Right renal cortex interstitium (tissue), 3 donors: ENCODE data around the gene SLC4A7. TPM values are rescaled to one million over a fixed set of nuclear protein-coding genes. Genes with fewer than 3 reads are reported as not detected.
"Not testable (repeated sequence)": the region's sequence is repeated elsewhere in the genome, so short reads cannot be mapped to it uniquely, and the experiment has no call there.

Source experiments
- DNase-seq, 3 donors: peaks; one replicate each; pipeline ENCODE4 v3.0.0-alpha.2; 2013; ENCODE audit warnings: low read depth in 3 of 3, low spot score in 2 of 3
- polyA plus RNA-seq, 3 donors: library from polyadenylated mRNA; unstranded; fragments of 120-200 nt; gene quantifications; one replicate each; pipeline ENCODE4 v1.2.1, GENCODE V29; 2013; ENCODE audit not compliant: insufficient read length in 3 of 3

SLC4A7 gene
- polyA plus RNA-seq, 3 donors, result 21.6 to 25.2 (median 24.9) TPM

DNA sequence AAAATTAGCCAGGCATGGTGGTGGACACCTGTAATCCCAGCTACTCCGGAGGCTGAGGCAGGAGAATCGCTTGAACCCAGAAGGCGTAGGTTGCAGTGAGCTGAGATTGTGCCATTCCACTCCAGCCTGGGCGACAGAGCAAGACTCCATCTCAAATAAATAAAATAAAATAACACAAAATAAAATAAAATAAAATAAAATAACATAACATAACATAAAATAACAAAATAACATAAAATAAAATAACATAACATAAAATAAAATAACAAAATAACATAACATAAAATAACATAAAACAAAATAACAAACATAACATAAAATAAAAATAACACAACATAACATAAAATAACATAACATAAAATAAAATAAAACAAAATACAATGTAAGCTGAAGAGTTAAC lies 45.8 kb downstream of the SLC4A7 start:
- not testable (repeated sequence) for DNase-seq

DNA sequence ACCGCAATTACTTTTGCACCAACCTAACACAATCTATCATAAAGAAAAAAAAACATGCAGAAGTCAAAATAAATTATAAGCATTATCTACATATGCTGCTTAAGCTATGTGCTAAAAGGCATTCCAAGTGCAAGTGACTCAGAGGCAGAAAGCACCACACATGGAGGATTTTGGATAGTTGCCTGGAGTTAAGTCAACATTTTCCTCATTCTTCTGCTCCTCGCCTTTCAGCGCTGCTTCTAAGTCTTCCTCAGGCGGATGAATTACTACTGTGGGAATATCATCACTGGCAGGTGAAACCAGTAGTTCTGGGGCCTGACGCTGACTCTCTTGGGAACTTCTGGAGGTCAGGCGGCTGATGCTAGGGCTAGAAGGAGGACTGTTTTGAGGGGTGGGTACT lies 53.1 kb downstream of the SLC4A7 start:
- peak in 2 of 3 donors; percentile 21 to 23 for DNase-seq

DNA sequence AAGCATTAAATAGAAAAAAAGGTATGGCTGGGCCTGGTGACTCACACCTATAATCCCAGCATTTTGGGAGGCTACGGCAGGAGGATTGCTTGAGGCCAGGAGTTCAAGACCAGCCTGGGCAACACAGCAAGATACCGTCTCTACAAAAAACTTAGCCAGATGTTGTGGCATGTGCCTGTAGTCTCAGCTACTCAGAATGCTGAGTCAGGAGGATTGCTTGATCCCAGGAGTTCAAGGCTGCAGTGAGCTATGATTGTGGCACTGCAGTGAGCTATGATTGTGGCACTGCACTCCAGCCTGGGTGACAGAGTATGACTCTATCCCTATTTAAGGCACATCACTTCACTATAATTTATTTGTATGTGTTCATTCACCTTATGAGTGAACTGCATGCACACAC lies 54.3 kb downstream of the SLC4A7 start:
- no peak for DNase-seq

DNA sequence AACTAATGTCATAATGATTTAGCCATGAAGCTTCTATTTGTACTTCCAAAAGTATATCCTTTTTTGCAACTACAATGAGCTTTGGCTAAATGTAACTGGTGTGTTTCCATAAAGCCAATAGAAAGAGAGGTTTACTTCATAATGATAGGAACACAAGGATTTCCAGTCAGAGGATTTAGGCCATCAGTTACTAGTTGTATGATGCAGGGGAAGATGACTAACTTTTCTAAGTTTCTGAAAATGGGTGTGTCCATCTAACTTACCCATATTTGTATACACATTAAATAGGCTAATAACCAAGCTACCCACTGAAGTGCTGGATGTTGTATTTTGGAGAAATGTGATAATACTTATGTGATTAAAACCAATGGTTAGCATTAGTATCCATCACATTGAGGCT lies 55.7 kb downstream of the SLC4A7 start:
- DNase-seq, result no peak

DNA sequence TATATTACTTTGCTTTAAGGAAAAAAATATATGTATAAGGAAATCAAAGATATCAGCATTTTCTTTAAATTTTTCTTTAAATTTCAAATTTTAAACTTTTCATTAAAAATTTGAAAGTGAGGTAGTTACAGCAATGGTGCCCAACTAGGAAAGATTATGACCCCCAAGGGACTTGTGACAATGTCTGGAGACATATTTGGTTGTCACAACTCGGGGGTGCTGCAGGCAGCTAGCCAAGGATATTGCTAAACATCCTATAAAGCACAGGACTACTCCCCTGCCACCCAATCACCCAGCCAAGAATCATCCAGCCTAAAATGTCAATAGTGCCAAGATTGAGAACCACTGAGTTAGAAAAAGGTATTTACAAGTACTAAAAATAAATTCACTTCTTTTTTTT lies 57.3 kb downstream of the SLC4A7 start:
- no peak for DNase-seq

DNA sequence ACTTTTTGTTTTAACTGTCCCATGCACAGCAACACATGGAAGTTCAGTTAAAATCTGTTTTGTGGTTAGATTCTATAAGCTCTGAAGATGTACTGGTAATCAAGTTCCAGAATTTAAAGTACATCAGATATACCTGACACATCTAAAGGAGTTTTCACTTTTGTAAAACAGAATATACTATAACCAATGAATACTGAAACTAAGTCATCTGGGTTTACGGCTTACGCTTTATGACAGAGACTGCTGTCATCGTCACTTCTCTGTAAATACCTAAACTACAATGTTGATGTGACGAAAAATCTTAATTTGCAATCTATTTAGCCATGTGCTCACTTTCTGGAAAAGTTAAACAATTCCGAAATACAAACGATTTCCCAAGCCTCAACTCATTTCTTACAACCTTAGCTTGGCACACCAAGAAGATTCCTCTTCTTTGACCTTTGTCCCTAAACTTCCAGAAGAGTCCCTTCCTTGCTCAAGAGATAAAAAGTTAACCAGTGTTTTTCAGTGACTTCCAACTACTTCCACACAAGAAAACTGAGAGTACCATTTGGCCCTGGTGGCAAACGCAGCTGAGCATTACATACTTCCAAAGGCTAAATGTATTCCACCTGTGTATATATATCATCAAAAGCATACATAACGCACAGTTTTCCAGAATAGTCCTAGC lies 58.2 kb downstream of the SLC4A7 start:
- DNase-seq, result no peak

DNA sequence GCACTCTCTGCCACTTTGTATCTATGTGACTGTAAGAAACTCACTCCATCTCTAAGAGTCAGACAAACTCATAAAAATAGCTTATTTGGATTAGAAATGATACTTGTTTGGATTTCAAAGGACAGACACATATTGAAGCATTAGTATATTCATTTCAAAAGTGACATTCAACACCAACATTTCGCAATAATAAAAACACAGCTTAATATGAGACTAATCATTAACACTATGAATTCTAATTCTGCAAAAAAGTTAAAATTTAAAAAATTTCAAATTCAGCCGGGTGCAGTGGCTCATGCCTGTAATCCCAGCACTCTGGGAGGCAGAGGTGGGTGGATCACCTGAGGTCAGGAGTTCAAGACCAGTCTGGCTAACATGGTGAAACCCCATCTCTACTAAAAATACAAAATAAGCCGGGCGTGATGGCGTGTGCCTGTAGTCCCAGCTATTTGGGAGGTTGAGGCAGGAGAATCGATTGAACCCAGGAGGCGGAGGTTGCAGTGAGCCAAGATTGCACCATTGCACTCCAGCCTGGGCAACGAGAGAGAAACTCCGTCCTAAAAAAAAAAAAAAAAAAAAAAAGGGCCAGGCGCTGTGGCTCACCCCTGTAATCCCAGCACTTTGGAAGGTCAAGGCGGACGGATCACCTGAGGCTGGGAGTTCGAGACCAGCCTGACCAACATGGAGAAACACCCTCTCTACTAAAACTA lies 59.2 kb downstream of the SLC4A7 start:
- not testable (repeated sequence) for DNase-seq

DNA sequence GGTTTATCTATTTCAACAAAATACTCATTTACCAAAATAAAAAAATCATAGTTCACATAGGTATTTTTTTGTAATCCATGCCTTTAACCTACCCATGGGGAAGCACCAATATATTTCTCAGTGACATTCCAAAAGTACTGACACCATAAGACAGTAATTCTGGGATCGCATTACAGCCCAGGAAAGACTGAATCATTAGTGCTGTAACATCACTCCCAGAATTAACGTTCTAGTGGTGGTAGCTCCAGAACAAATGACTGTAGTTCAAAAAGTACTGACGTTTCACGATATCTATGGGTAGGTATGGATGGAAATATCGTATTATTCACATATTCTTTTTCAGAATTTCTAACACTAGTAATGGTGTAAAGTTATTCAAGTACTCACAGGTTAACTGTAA lies 60.7 kb downstream of the SLC4A7 start:
- no peak for DNase-seq

DNA sequence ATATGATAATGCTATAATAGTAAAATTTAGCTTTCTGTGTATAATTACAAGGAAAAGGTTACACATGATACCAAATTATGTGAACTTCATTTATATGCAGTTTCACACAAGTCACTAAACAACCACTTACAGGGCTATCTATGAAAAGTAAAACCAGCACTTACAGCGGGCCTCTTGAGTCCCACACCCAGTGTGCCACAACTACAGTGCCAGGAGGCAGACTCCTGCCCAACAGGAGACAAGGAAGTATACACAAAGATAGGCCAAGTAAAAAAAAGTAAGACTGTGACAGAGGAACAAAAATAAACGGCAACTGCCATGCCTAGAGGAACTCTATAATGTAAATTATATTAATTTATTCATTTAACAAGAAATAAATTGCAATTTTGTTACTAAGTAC lies 61.6 kb downstream of the SLC4A7 start:
- no peak for DNase-seq

DNA sequence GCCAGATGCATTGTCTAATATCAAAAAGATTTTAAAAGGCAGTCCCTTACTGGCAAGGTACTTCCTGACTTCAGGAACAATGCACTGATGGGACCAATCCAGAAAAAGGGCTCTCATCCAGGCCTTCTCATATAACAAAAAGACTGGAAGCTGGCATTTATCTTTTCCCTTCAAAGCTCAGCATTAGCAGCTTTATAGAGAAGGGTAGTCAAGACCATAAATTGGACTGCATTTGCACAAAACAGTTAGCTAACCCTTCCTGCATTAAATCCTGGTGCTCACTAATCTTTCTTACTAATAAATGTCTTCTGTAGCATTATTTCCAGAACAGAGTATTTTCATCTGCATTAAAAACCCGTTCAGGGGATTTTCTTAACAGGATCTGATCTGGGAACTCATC lies 69.0 kb downstream of the SLC4A7 start:
- no peak for DNase-seq

DNA sequence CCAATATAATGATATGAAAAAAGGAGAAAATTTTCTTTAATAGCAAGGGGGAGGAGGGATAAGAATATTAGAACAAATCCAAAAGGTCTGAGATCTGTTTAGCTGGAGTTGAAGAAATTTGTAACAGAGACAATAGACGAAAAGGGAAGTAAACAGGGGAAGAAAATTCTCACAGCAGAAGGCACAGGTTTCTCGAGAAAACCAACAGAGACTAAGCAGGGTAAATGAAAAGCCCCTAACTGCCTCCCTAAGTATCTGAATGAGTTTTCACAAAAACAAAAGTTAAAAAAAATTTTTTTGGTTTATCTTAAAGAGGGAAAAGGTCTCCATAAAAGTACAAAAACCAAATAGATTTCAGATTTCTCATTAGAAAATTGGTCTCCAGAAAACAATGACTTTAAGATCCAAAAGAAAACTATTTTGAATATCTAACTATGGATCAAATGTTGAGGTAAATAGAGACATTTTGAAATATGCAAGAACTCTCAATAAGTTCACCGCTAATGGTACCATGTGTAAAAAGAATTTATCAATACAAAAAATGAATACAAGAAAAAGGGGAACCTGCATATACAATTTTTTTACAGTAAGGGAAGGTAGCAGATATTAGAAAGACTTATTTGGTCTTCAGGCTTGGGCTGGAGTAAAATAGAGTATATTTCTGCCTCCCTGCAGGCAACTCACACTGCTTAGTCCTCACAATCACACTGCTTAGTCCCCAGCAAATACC lies 91.1 kb downstream of the SLC4A7 start:
- no peak for DNase-seq

DNA sequence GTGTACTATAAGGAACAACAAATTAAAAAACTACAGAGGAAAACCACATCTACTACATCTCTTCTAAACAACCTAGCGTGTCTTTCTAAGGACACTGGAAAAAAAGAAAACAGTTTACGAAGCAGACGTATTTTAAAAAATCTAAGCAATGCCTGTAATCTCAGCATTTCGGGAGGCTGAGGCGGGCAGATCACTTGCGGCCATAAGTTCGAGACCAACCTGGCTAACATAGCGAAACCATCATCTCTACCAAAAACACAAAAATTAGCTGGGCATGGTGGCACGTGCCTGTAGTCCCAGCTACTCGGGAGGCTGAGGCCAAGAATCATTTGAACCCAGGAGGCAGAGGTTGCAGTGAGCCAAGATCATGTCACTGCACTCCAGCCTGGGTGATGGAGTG lies 91.8 kb downstream of the SLC4A7 start:
- not testable (repeated sequence) for DNase-seq

DNA sequence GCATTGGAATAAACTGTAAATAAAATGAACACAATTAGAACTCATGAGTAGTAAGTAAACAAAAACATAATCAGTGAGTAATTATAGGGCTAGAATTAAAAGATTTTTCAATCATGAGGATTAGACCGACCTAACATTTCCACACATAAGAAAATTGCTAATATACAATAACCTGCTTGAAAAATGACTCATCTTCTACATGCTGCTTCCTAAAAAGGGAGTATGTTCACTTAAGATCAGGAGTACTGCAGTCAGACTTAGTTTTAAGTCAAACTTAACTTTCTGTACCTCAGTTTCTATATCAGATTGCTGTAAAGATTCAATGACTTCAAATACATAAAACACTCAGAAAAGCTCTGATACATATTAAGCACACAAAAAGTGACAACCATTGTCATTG lies 92.4 kb downstream of the SLC4A7 start:
- no peak for DNase-seq

DNA sequence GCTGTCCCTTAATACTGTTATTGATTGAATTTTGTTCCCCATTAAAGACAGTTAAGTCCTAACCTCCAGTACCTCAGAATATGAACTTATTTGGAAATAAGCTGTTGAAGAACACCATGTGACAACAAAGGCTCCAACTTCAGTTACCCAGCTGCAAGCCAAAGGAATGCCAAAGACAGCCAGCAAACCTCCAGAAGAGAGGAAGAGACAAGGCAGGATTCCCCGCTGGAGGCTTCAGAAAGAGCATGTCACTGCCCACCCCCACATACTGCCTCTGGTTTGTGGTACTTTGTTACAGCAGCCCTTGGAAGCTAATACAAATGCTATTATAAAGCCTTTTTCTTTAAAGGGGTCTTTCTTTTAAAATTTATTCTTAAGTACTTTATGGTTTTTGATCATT lies 96.6 kb downstream of the SLC4A7 start:
- DNase-seq, result no peak

DNA sequence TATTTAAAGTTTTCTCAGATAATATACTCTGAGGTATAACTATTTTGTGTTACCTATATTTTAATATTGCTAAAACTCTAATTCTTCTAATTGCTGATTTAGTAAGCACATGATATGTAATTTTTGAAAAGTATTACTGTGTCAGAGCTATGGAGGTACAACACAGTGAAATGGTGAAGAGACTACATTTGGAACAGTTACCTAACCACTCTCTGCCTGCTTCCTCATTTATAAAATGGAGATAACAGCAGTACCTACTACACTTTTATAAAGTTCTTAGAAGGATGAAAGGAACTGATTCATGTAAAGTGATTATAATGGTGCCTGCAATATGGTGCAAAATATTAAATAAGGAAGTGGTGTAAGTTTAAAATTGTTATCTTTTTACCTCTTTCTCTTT lies 98.7 kb downstream of the SLC4A7 start:
- DNase-seq, result no peak

DNA sequence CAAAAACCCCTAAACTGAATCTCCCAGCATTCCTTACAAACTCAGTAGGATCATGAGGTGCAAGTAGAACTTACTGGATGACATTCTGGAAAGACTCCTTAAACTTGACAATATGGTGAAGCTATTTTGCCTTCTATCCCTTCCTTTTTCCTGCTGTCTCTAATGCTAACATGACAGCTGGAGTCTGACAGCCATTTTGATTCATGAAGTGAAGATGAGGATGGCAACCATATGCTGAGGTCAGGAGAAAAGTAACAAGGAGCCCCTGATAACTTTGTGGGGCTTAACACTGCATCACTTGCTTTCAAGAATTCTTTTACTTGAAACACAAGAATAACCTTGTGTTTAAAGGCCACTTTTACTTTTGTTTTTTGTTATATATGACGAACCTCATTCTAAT lies 100.0 kb downstream of the SLC4A7 start:
- DNase-seq, result no peak

DNA sequence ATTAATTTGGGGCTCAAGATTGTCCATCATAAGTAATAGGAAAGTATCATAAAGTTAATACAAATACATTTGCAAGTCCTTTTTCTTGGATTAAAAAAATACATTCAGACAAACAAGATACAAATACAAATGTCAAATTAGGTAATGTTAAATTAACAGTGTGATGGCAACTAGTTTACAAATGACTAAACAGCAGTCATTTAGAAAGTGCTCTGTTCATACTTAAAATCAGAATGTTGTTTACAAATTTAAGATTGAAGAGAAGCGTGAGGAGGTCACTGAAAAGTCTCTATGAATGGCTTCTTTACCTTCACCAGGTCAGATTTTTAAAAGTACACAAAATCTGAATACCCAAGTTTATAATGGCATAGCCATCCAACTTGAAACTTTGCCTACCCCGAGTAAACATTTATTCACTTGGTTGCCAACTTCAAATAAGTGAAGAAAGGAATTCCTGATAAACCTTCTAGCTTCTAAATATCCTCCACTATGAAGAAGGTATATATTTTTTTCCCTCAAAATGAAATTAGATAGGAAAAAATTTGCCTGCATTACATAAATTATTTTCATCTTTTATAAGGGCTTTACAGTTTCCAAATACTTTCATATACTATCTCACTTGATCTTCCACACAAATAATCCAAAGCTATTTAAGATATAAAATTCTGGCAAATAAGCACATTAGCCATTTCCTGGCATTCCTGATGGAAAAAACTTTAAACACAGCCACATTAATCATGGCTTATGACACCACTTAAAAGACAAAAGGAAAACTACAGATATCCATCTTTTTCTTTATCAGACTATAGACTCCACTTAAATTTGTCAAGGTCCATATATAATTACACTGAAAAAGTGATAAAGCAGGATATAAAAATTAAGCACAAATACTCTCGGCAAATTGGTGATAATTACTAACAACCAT lies 103.5 kb downstream of the SLC4A7 start:
- DNase-seq, result no peak

DNA sequence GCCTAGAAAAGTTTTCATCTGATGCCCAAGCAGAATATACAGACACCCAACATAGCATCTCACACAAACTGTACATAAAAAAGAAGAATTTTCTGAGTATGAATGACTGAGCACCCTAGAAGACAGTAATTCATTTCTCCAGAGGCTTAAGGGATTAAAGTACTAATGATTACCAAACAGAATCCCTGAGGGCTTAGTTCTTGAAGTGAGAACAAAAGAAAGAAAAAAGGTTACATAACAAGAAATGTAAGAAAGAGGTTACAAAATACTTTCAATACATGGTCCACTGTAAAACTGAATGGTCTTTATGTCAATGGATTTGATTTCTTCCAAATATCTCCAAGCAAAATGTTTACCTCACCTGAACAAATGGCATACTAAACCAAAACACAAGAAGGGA lies 105.9 kb downstream of the SLC4A7 start:
- no peak for DNase-seq

DNA sequence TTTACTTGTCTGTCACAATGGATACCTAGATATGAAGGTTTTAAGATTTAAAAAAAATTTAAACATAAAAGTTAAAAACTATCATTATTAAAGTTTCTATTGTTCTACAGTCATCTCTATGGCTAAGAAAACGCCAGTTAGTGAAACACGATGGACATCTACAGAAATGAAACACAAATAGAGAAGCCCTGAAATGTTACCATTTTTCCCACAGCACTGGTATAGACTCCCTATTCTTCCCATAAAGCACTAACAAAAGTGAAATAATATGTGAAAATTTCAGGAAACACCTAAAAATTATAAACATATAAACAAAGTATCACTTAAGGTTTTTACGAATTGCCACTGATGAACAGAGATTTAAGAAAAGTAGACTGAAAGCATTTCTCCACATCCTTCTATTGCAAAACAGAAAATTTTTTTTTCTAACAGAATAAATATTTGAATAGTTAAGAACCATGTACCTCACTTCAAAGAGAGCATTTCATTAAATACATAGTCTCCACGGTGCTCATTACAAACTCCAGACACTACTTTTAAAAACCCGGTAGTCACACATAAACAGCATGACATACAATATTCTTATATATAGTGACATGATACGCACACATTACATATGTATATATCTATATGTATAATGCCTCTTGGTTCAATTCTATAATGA lies 107.9 kb downstream of the SLC4A7 start:
- DNase-seq, result no peak
